ENCODE measurements around the gene TENM4.

The TENM4 gene

GRCh38 chr11:79342236-79342635 lies 98.6 kb downstream of the TENM4 start:
- ChIA-PET POLR2A (no interaction called here), CTCF (no interaction called here)
- Histone ChIP-seq H3K36me3 (ENCODE audit: control insufficient read depth in 2 of 2, insufficient read depth in 1 of 2, low read length in 2 of 2) (no peaks in the 10 kb centered on the region), H3K27ac (ENCODE audit: extremely low read depth, low read depth, low read length) (no peak overlapping the region), H3K4me1 (ENCODE audit: control insufficient read depth, insufficient read depth, low read length) (no peaks in the 10 kb centered on the region), H3K4me3 (ENCODE audit: low read depth, low read length) (no peak overlapping the region), H3K9me3 (ENCODE audit: control insufficient read depth, insufficient read depth, low read depth, low read length) (no peaks in the 10 kb centered on the region)
- TF ChIP-seq ZNF692 (tag by site-specific recombination; IDR thresholded peaks at IDR 0.05) (no peak), ZNF624 (tag by site-specific recombination; IDR thresholded peaks at IDR 0.05) (no peak), ZNF488 (tag by site-specific recombination; IDR thresholded peaks at IDR 0.05) (no peak), ZNF518A (tag by site-specific recombination; conservative IDR thresholded peaks at IDR 0.05; ENCODE audit: low read depth) (no peak)

- TF ChIP-seq ZFP3 (tag by site-specific recombination; IDR thresholded peaks at IDR 0.05; ENCODE audit: low read depth) (peak; percentile 67; the same call in 1 of the 2 replicates), ZNF776 (tag by site-specific recombination; IDR thresholded peaks at IDR 0.05; ENCODE audit: borderline replicate concordance) (no peak)
- H3K27ac ChIP-seq (ENCODE audit: extremely low read depth, low read depth, low read length) = no peak overlapping the region
- H3K9me3 ChIP-seq (ENCODE audit: control insufficient read depth, insufficient read depth, low read depth, low read length) = no peaks in the 10 kb centered on the region
- H3K4me3 ChIP-seq (ENCODE audit: low read depth, low read length) = no peak overlapping the region
- H3K4me1 ChIP-seq (ENCODE audit: control insufficient read depth, insufficient read depth, low read length) = no peaks in the 10 kb centered on the region
- POLR2A ChIA-PET = no interaction called here
- CTCF ChIA-PET = no interaction called here
- no peaks in the 10 kb centered on the region for H3K36me3 ChIP-seq (ENCODE audit: control insufficient read depth in 2 of 2, insufficient read depth in 1 of 2, low read length in 2 of 2)
Observed at GRCh38 chr11:79340535-79340934, 100.3 kb downstream of the TENM4 start.

- Histone ChIP-seq H3K4me1 (ENCODE audit: control insufficient read depth, insufficient read depth, low read length) (no peaks in the 10 kb centered on the region), H3K36me3 (ENCODE audit: control insufficient read depth in 2 of 2, insufficient read depth in 1 of 2, low read length in 2 of 2) (no peaks in the 10 kb centered on the region), H3K9me3 (ENCODE audit: control insufficient read depth, insufficient read depth, low read depth, low read length) (no peaks in the 10 kb centered on the region), H3K27ac (ENCODE audit: extremely low read depth, low read depth, low read length) (no peak overlapping the region), H3K4me3 (ENCODE audit: low read depth, low read length) (no peak overlapping the region)
- TF ChIP-seq ZIC2 (tag by site-specific recombination; IDR thresholded peaks at IDR 0.05) (peak; percentile 71), PRDM1 (tag by site-specific recombination; IDR thresholded peaks at IDR 0.05) (no peak)
- ChIA-PET CTCF (interaction anchor here (0.6 kb wide), 1 partner anchor 135 kb away, joined by 4 read pairs; no protein-coding TSS in a partner anchor), POLR2A (no interaction called here)
Observed at GRCh38 chr11:79336797-79337517, 103.9 kb downstream of the TENM4 start.

- CTCF ChIA-PET = interaction anchor here (1.0 kb wide), 1 partner anchor 689 kb away, joined by 3 read pairs; no protein-coding TSS in a partner anchor
- no peak overlapping the region for H3K27ac ChIP-seq (ENCODE audit: extremely low read depth, low read depth, low read length)
- H3K36me3 ChIP-seq (ENCODE audit: control insufficient read depth in 2 of 2, insufficient read depth in 1 of 2, low read length in 2 of 2) = no peaks in the 10 kb centered on the region
- H3K9me3 ChIP-seq (ENCODE audit: control insufficient read depth, insufficient read depth, low read depth, low read length) = no peaks in the 10 kb centered on the region
- POLR2A ChIA-PET = no interaction called here
- H3K4me1 ChIP-seq (ENCODE audit: control insufficient read depth, insufficient read depth, low read length) = no peaks in the 10 kb centered on the region
- H3K4me3 ChIP-seq (ENCODE audit: low read depth, low read length) = no peak overlapping the region
- TF ChIP-seq ZNF571 (tag by site-specific recombination; IDR thresholded peaks at IDR 0.05) = no peak
- TF ChIP-seq ZNF585B (tag by site-specific recombination; IDR thresholded peaks at IDR 0.05) = no peak
- no peak for TF ChIP-seq ZNF473 (tag by site-specific recombination; IDR thresholded peaks at IDR 0.05)
- no peak for TF ChIP-seq ZNF521 (tag by site-specific recombination; IDR thresholded peaks at IDR 0.05)
- TF ChIP-seq YY2 (tag by site-specific recombination; IDR thresholded peaks at IDR 0.05) = no peak
- no peak for TF ChIP-seq ZNF138 (tag by site-specific recombination; IDR thresholded peaks at IDR 0.05; ENCODE audit: borderline replicate concordance)
- no peak for TF ChIP-seq TSHZ1 (tag by site-specific recombination; IDR thresholded peaks at IDR 0.05; ENCODE audit: borderline replicate concordance)
- TF ChIP-seq RBAK (tag by site-specific recombination; IDR thresholded peaks at IDR 0.05) = no peak
Observed at GRCh38 chr11:79335681-79336080, 105.1 kb downstream of the TENM4 start.
